Spleen (tissue), 11 donors: ENCODE data around the gene ITM2C. TPM values are rescaled to one million over a fixed set of nuclear protein-coding genes. Genes with fewer than 3 reads are reported as not detected.

Experiments used
- DNase-seq: peaks from one replicate; pipeline ENCODE4 v3.0.0-alpha.2; 2020
- H3K27ac ChIP-seq, 8 donors: fragments of 200-600 bp; sonication (generic) in 7 of 8; 1 replicate in 4 of 8; 2 replicates in 4 of 8; pipeline versions ENCODE4 v1.5.0 to v1.8.0; 2016 to 2021; ENCODE audit warnings: inconsistent platforms in 4 of 8, mild to moderate bottlenecking in 4 of 8, moderate library complexity in 1 of 8
- H3K27me3 ChIP-seq, 7 donors: fragments of 200-600 bp; sonication (generic) in 6 of 7; replicated peaks in 1 of 7; 1 replicate in 4 of 7; 2 replicates in 3 of 7; pipeline versions ENCODE4 v1.5.0 to v1.8.0; 2016 to 2021; ENCODE audit warnings: inconsistent platforms in 3 of 7, mild to moderate bottlenecking in 1 of 7
- H3K36me3 ChIP-seq, 6 donors: fragments of 200-600 bp; sonication (generic) in 5 of 6; 1 replicate in 4 of 6; 2 replicates in 2 of 6; pipeline versions ENCODE4 v1.5.0 to v1.8.0; 2016 to 2021; ENCODE audit warnings: inconsistent platforms in 2 of 6
- H3K4me1 ChIP-seq, 6 donors: fragments of 200-600 bp; sonication (generic) in 5 of 6; 1 replicate in 3 of 6; 2 replicates in 3 of 6; pipeline versions ENCODE4 v1.5.0 to v1.8.0; 2016 to 2021; ENCODE audit warnings: inconsistent platforms in 3 of 6
- H3K4me3 ChIP-seq, 8 donors: fragments of 200-600 bp; sonication (generic) in 7 of 8; 1 replicate in 4 of 8; 2 replicates in 4 of 8; pipeline versions ENCODE4 v1.5.0 to v1.8.0; 2016 to 2021; ENCODE audit warnings: inconsistent platforms in 4 of 8, mild to moderate bottlenecking in 4 of 8, moderate library complexity in 2 of 8
- H3K9me3 ChIP-seq, 8 donors: fragments of 200-600 bp; sonication (generic) in 7 of 8; 1 replicate in 4 of 8; 2 replicates in 4 of 8; pipeline versions ENCODE4 v1.5.0 to v1.8.0; 2016 to 2021; ENCODE audit warnings: inconsistent platforms in 4 of 8
- CTCF ChIP-seq, 11 experiments: fragments of 200-600 bp in 7 of 11; fragments of 450-650 bp in 4 of 11; sonication (generic) in 4 of 11; IDR thresholded peaks in 8 of 11; conservative IDR thresholded peaks in 3 of 11; 1 replicate in 7 of 11; 2 replicates in 4 of 11; pipeline versions ENCODE4 v1.4.0 to v1.8.0; 2016 to 2021; ENCODE audit warnings: antibody characterized with exemption in 11 of 11, inconsistent platforms in 4 of 11, mild to moderate bottlenecking in 1 of 11
- POLR2A ChIP-seq, 3 donors: fragments of 450-650 bp; IDR thresholded peaks; one replicate each; pipeline ENCODE4 v1.5.1; 2017; ENCODE audit warnings: antibody characterized with exemption in 3 of 3, mild to moderate bottlenecking in 1 of 3
- POLR2AphosphoS5 ChIP-seq, 3 donors: sonication (generic); formaldehyde crosslinking; IDR thresholded peaks; one replicate each; pipeline ENCODE4 v1.5.1; 2017; ENCODE audit warnings: antibody characterized with exemption in 3 of 3
- WGBS, 5 donors: extraction: QIAGEN DNeasy Blood & Tissue Kit in 3 of 5; methylation state at CpG; one replicate each; pipeline versions ENCODE4 v1.1.5 to v1.1.7; 2013 to 2018; 5-methylcytosine and 5-hydroxymethylcytosine counted together
- intact Hi-C: fragments of 100-400 bp; cut with DNase I; formaldehyde crosslinking; loops from one replicate; pipeline ENCODE4 v1.15.0; 2023; ENCODE audit warnings: low total_unique reads
- polyA plus RNA-seq, 3 donors: library from polyadenylated mRNA; stranded (reverse); fragments of 200-250 nt; gene quantifications; one replicate each; pipeline ENCODE4 v1.2.1, GENCODE V29; 2013
- total RNA-seq, 7 donors: library from RNA; depleted of rRNA in 3 of 7; stranded (reverse); fragments of >200 nt in 3 of 7; fragmentation: NEBNext Ultra II Directional in 4 of 7; extraction: Animal tissue kit (Norgen Biotek cat#: 25700) in 4 of 7; gene quantifications; one replicate each; pipeline versions ENCODE4 v1.1.0 to v1.2.1, GENCODE V29; 2016 to 2021
- donor health status: healthy with polysubstance abuse.
- donor health status: DM: no; HTN: no; CAD: no; lungs with moderate emphysema.
- donor health status: DM: no; HTN: no; CAD: no.
- donor health status: Bipolar disorder and iron deficiency.
- donor health status: healthy.
- donor health status: DM: no; HTN: no; CAD: no.
- donor health status: DM: yes; HTN: yes; CAD: no.

Gene ITM2C
- total and polyA plus RNA-seq, 10 donors, result 58.5 to 150 (median 93.7) TPM

- Histone ChIP-seq H3K27ac (no peak overlapping the region), H3K36me3 (peaks cover 0 to 33% (median 6%) of the 10 kb centered on the region in 6 donors), H3K4me3 (peak overlapping the region in 1 of 8 donors; percentile 34), H3K27me3 (peaks cover 0 to 50% (median 37%) of the 10 kb centered on the region in 7 donors), H3K4me1 (peaks cover 6 to 25% (median 19%) of the 10 kb centered on the region in 6 donors), H3K9me3 (no peaks in the 10 kb centered on the region)
- WGBS, 5 donors, result 20 to 26% (median 22%) methylated on average over 14 of the region's 14 CpGs
- no peak for DNase-seq
- intact Hi-C loops, result loop anchor here (2.0 kb wide), 1 partner anchor 162 kb away; no protein-coding TSS in a partner anchor
- TF ChIP-seq POLR2A (IDR thresholded peaks at IDR 0.05) (no peak), POLR2AphosphoS5 (IDR thresholded peaks at IDR 0.05) (no peak), CTCF (IDR thresholded peaks at IDR 0.05 in 8 of 11, conservative IDR thresholded peaks at IDR 0.05 in 3 of 11) (peak; percentile 36 to 86 (median 69))
Measured at GRCh38 chr2:230824406-230824978, 40.2 kb upstream of the ITM2C start.

GRCh38 chr2:230825354-230825753, 39.4 kb upstream of the ITM2C start:
- intact Hi-C loops, result loop anchor here (2.0 kb wide), 1 partner anchor 161 kb away; no protein-coding TSS in a partner anchor
- 62 to 91% (median 74%) methylated on average over 1 of the region's 1 CpG for WGBS, 5 donors

GRCh38 chr2:230827774-230828271, 36.9 kb upstream of the ITM2C start:
- peaks cover 0 to 3% (median 0%) of the 10 kb centered on the region in 8 donors for H3K9me3 ChIP-seq
- peak; percentile 70 for DNase-seq
- 24 to 63% (median 28%) methylated on average over 16 to 36 of the region's 36 CpGs for WGBS, 5 donors
- H3K4me3 ChIP-seq, result peak overlapping the region in 7 of 8 donors; percentile 16 to 69 (median 29)
- H3K27ac ChIP-seq, result no peak overlapping the region
- H3K27me3 ChIP-seq, result peaks cover 0 to 66% (median 37%) of the 10 kb centered on the region in 7 donors
- TF ChIP-seq POLR2A (IDR thresholded peaks at IDR 0.05) (no peak), POLR2AphosphoS5 (IDR thresholded peaks at IDR 0.05) (no peak), CTCF (IDR thresholded peaks at IDR 0.05 in 8 of 11, conservative IDR thresholded peaks at IDR 0.05 in 3 of 11) (no peak)
- H3K4me1 ChIP-seq, result peaks cover 6 to 25% (median 19%) of the 10 kb centered on the region in 6 donors
- intact Hi-C loops, result no loop called here
- H3K36me3 ChIP-seq, result no peaks in the 10 kb centered on the region

More at GRCh38 chr2:230825354-230825753, 39.4 kb upstream of the ITM2C start:
- TF ChIP-seq POLR2A (IDR thresholded peaks at IDR 0.05), result no peak
- TF ChIP-seq POLR2AphosphoS5 (IDR thresholded peaks at IDR 0.05), result no peak
- no peak for TF ChIP-seq CTCF (IDR thresholded peaks at IDR 0.05 in 8 of 11, conservative IDR thresholded peaks at IDR 0.05 in 3 of 11)
- no peak overlapping the region for H3K4me3 ChIP-seq
- H3K36me3 ChIP-seq, result peaks cover 0 to 24% (median 4%) of the 10 kb centered on the region in 6 donors
- H3K27me3 ChIP-seq, result peaks cover 0 to 59% (median 37%) of the 10 kb centered on the region in 7 donors
- no peak overlapping the region for H3K27ac ChIP-seq
- H3K4me1 ChIP-seq, result peaks cover 6 to 25% (median 19%) of the 10 kb centered on the region in 6 donors
- DNase-seq, result no peak
- peaks cover 0 to 3% (median 0%) of the 10 kb centered on the region in 8 donors for H3K9me3 ChIP-seq
